Measurements from ENCODE around the gene INO80D.

DNA sequence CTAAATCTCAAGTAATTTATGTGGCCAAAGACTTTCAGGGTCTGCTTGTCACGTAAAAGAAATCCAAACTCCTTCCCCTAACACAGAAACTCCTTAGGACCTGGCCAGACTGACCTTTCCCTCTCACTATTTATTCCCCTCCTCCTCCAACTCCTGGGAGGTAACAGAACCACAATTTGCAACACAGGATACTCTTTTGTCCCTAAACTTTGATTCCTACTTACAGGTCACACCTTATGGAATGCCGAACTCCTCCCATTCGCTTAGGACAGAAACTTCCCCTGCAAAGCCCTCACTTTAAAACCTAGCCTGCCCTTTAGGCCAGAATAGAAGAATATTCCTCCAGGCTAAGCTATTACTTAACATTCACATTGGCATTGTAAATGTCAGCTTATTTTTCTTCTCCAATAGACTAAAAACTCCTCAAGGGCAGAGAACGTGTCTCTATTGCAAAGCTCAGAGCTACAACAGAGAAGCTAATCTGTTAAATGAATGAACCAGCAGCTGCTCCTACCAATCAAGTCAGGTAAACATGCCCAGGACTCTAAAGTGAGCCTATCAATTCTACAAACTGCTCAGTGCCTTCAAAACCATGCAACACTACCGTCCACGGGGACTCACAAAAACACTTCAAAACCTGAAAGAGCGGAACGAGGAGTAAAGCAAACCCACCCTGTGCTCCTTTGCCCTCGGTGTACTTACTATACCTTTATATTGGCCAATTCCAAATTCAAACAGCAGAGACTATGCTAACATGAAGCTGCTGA is 6.1 kb downstream of the INO80D start:
- no peak for TF ChIP-seq EZH2 (IDR thresholded peaks at IDR 0.05)
- no peak for TF ChIP-seq POLR2AphosphoS5 (IDR thresholded peaks at IDR 0.05; ENCODE audit: borderline replicate concordance, low read depth, low read length)
- no peak for TF ChIP-seq FOXP2 (optimal IDR thresholded peaks at IDR 0.05; ENCODE audit: control extremely low read depth, extremely low read length, insufficient read depth)

All from SK-N-MC (cell line).